HepG2 (cell line): ENCODE data around the gene SLC25A22. TPM values are rescaled to one million over a fixed set of nuclear protein-coding genes. Genes with fewer than 3 reads are reported as not detected.

ENCODE experiments used
- BRD4 ChIP-seq: sonication (generic); formaldehyde crosslinking; IDR thresholded peaks from 2 replicates; pipeline ENCODE4 v1.4.0; 2020; ENCODE audit warnings: missing genetic modification reagents
- DDIT3 ChIP-seq: sonication (generic); formaldehyde crosslinking; IDR thresholded peaks from 2 replicates; pipeline ENCODE4 v1.4.0; 2020; ENCODE audit warnings: mild to moderate bottlenecking, missing genetic modification reagents
- FOSL2 ChIP-seq: sonication (generic); formaldehyde crosslinking; IDR thresholded peaks from 2 replicates; pipeline ENCODE4 v1.4.0; 2020; ENCODE audit warnings: missing genetic modification reagents
- FOXK1 ChIP-seq: sonication (generic); formaldehyde crosslinking; IDR thresholded peaks from 2 replicates; pipeline ENCODE4 v1.4.0; 2020; ENCODE audit warnings: low read depth, missing genetic modification reagents, borderline replicate concordance
- GTF3A ChIP-seq: sonication (generic); formaldehyde crosslinking; conservative IDR thresholded peaks from 2 replicates; pipeline ENCODE4 v1.4.0; 2020; ENCODE audit warnings: mild to moderate bottlenecking, missing genetic modification reagents
- IRF1 ChIP-seq: sonication (generic); formaldehyde crosslinking; IDR thresholded peaks from 2 replicates; pipeline ENCODE4 v1.4.0; 2020; ENCODE audit warnings: low read depth, mild to moderate bottlenecking, missing genetic modification reagents
- JUND ChIP-seq: sonication (generic); formaldehyde crosslinking; IDR thresholded peaks from 2 replicates; pipeline ENCODE4 v1.8.0; 2022; ENCODE audit warnings: mild to moderate bottlenecking, missing genetic modification reagents
- NKX3-1 ChIP-seq: sonication (generic); formaldehyde crosslinking; IDR thresholded peaks from 2 replicates; pipeline ENCODE4 v1.5.0; 2020; ENCODE audit warnings: missing genetic modification reagents
- NPAS2 ChIP-seq: sonication (generic); formaldehyde crosslinking; IDR thresholded peaks from 2 replicates; pipeline ENCODE4 v1.8.0; 2022; ENCODE audit warnings: mild to moderate bottlenecking, missing genetic modification reagents, borderline replicate concordance
- PHF20 ChIP-seq: sonication (generic); formaldehyde crosslinking; IDR thresholded peaks from 2 replicates; pipeline ENCODE4 v1.5.0; 2020; ENCODE audit warnings: mild to moderate bottlenecking, missing genetic modification reagents
- PLSCR1 ChIP-seq: sonication (generic); formaldehyde crosslinking; IDR thresholded peaks from 2 replicates; pipeline ENCODE4 v1.5.0; 2020; ENCODE audit warnings: missing genetic modification reagents, mild to moderate bottlenecking, borderline replicate concordance
- PRDM4 ChIP-seq: sonication (generic); formaldehyde crosslinking; IDR thresholded peaks from 2 replicates; pipeline ENCODE4 v1.9.0; 2021; ENCODE audit warnings: missing genetic modification reagents, borderline replicate concordance
- TGIF2 ChIP-seq: IDR thresholded peaks from 2 replicates; pipeline ENCODE4 v1.6.1; 2016; ENCODE audit warnings: control low read depth, missing compliant biosample characterization
- U2AF1 ChIP-seq: fragments of 200-400 bp; formaldehyde crosslinking; optimal IDR thresholded peaks from 2 replicates; pipeline ENCODE3; 2017; ENCODE audit warnings: mild to moderate bottlenecking, low read depth, low read length
- ZBTB34 ChIP-seq: sonication (generic); formaldehyde crosslinking; IDR thresholded peaks from 2 replicates; pipeline ENCODE4 v1.8.0; 2022; ENCODE audit warnings: mild to moderate bottlenecking, missing genetic modification reagents
- ZNF563 ChIP-seq: sonication (generic); formaldehyde crosslinking; IDR thresholded peaks from 2 replicates; pipeline ENCODE4 v1.8.0; 2022; ENCODE audit warnings: mild to moderate bottlenecking, moderate library complexity, missing genetic modification reagents
- ZNF75D ChIP-seq: sonication (generic); formaldehyde crosslinking; IDR thresholded peaks from 2 replicates; pipeline ENCODE4 v1.8.1; 2023; ENCODE audit warnings: missing genetic modification reagents, mild to moderate bottlenecking, borderline replicate concordance
- ZNF770 ChIP-seq: sonication (generic); formaldehyde crosslinking; IDR thresholded peaks from 2 replicates; pipeline ENCODE4 v1.5.0; 2020; ENCODE audit warnings: mild to moderate bottlenecking, missing genetic modification reagents
- ZUFSP ChIP-seq: sonication (generic); formaldehyde crosslinking; IDR thresholded peaks from 2 replicates; pipeline ENCODE4 v1.9.0; 2021; ENCODE audit warnings: missing genetic modification reagents, mild to moderate bottlenecking, borderline replicate concordance
- polyA plus RNA-seq, 8 experiments: library from polyadenylated mRNA; depleted of rRNA in 3 of 8; stranded (reverse) in 7 of 8; unstranded in 1 of 8; fragments of >200 nt; fragmentation: Illumina TruSeq in 4 of 8; extraction: Trizol in 4 of 8; gene quantifications; 2 replicates each; pipeline versions ENCODE4 v1.2.1 to v1.2.3, GENCODE V29; 2011 to 2016; ENCODE audit warnings: low read depth in 4 of 8, missing spikeins in 1 of 8, mixed read lengths in 1 of 8; ENCODE audit not compliant: insufficient read depth in 1 of 8
- total RNA-seq, 5 experiments: library from RNA; depleted of rRNA; stranded (reverse); fragments of >200 nt; fragmentation: Illumina TruSeq; extraction: Trizol; gene quantifications; 2 replicates each; pipeline ENCODE4 v1.2.3, GENCODE V29; 2016; ENCODE audit warnings: low read depth in 1 of 5

SLC25A22 gene
- total and polyA plus RNA-seq, 2 of the 13 experiments (the other 11 are each of a cell fraction or from before 2014, with no cell fraction given), result 12.4 to 19.2 TPM

- no peak for TF ChIP-seq IRF1 (CRISPR knock-in tag)
- no peak for TF ChIP-seq GTF3A (CRISPR knock-in tag)
- no peak for TF ChIP-seq PLSCR1 (CRISPR knock-in tag)
- TF ChIP-seq U2AF1, result no peak
- no peak for TF ChIP-seq TGIF2 (CRISPR knock-in tag)
- no peak for TF ChIP-seq ZNF770 (CRISPR knock-in tag)
- TF ChIP-seq ZBTB34 (CRISPR knock-in tag), result no peak
- TF ChIP-seq JUND (CRISPR knock-in tag), result no peak
- TF ChIP-seq NPAS2 (CRISPR knock-in tag), result no peak
- TF ChIP-seq PHF20 (CRISPR knock-in tag), result no peak
- TF ChIP-seq ZUFSP, result no peak
- no peak for TF ChIP-seq ZNF75D
- TF ChIP-seq FOSL2 (CRISPR knock-in tag), result no peak
- TF ChIP-seq NKX3-1 (CRISPR knock-in tag), result no peak
- TF ChIP-seq BRD4 (CRISPR knock-in tag), result no peak
- TF ChIP-seq ZNF563 (CRISPR knock-in tag), result peak; percentile 80
- no peak for TF ChIP-seq PRDM4
- TF ChIP-seq DDIT3 (CRISPR knock-in tag), result no peak
- no peak for TF ChIP-seq FOXK1 (CRISPR knock-in tag)
Observed at GRCh38 chr11:819129-819931, 21.2 kb upstream of the SLC25A22 start (continued).
